CD4-positive, CD25-positive, alpha-beta regulatory T cell (primary cell): ENCODE data around the gene GRIK5. TPM values are rescaled to one million over a fixed set of nuclear protein-coding genes. Genes with fewer than 3 reads are reported as not detected.

Experiments
- ATAC-seq, 2 donors: fragments of 150-1000 bp; cut with Tn5 transposase; one replicate each; pipeline ENCODE4 v1.10.0; 2021; ENCODE audit warnings: low read depth in 2 of 2, moderate number of reproducible peaks in 2 of 2, moderate library complexity in 1 of 2
- DNase-seq, 3 donors: peaks; one replicate each; pipeline versions ENCODE4 v3.0.0 to v3.0.0-alpha.2; 2012 to 2022; ENCODE audit warnings: mixed read lengths in 1 of 3
- H3K27ac ChIP-seq: one replicate; pipeline ENCODE4 v1.7.0; 2013; ENCODE audit warnings: mild to moderate bottlenecking, low read length; ENCODE audit not compliant: insufficient read depth, poor library complexity, severe bottlenecking
- H3K27me3 ChIP-seq: one replicate; pipeline ENCODE4 v1.7.0; 2013; ENCODE audit warnings: low read length; ENCODE audit not compliant: control insufficient read depth, insufficient read depth
- H3K36me3 ChIP-seq: one replicate; pipeline ENCODE4 v1.7.0; 2013; ENCODE audit warnings: mild to moderate bottlenecking, low read length, moderate library complexity; ENCODE audit not compliant: control insufficient read depth, insufficient read depth
- H3K4me1 ChIP-seq: 2 replicates; pipeline ENCODE4 v1.7.0; 2013; ENCODE audit warnings: mild to moderate bottlenecking, low read length; ENCODE audit not compliant: insufficient read depth, control insufficient read depth, poor library complexity, severe bottlenecking
- H3K4me3 ChIP-seq: one replicate; pipeline ENCODE4 v1.7.0; 2013; ENCODE audit warnings: low read depth, mild to moderate bottlenecking, low read length, moderate library complexity
- H3K9me3 ChIP-seq, 2 experiments: 1 replicate in 1 of 2; 2 replicates in 1 of 2; pipeline ENCODE4 v1.7.0; 2013; ENCODE audit warnings: low read length in 2 of 2, mild to moderate bottlenecking in 1 of 2, moderate library complexity in 1 of 2; ENCODE audit not compliant: control insufficient read depth in 2 of 2
- H3K27ac Mint-ChIP-seq, 3 donors: one replicate each; pipeline ENCODE4 v1.8.0; 2020 to 2022; ENCODE audit warnings: mild to moderate bottlenecking in 3 of 3, mixed read lengths in 3 of 3, moderate library complexity in 2 of 3
- H3K27me3 Mint-ChIP-seq: one replicate; pipeline ENCODE4 v1.8.0; 2022; ENCODE audit warnings: mild to moderate bottlenecking, mixed read lengths
- H3K36me3 Mint-ChIP-seq: one replicate; pipeline ENCODE4 v1.8.0; 2020; ENCODE audit warnings: mixed read lengths
- H3K4me1 Mint-ChIP-seq, 4 donors: one replicate each; pipeline ENCODE4 v1.8.0; 2020 to 2022; ENCODE audit warnings: mixed read lengths in 4 of 4, mild to moderate bottlenecking in 1 of 4
- H3K4me3 Mint-ChIP-seq, 4 donors: one replicate each; pipeline ENCODE4 v1.8.0; 2020 to 2022; ENCODE audit warnings: mild to moderate bottlenecking in 4 of 4, mixed read lengths in 4 of 4, moderate library complexity in 3 of 4
- H3K9me3 Mint-ChIP-seq, 7 donors: one replicate each; pipeline ENCODE4 v1.8.0; 2020 to 2022; ENCODE audit warnings: mixed read lengths in 7 of 7, mild to moderate bottlenecking in 3 of 7, moderate library complexity in 2 of 7
- polyA plus RNA-seq, 4 donors: library from polyadenylated mRNA; unstranded; fragments of 300-500 nt; fragmentation: Illumina TruSeq; gene quantifications; one replicate each; pipeline ENCODE4 v1.2.3, GENCODE V29; 2021
- total RNA-seq: library from RNA; stranded (reverse); gene quantifications from one replicate; pipeline ENCODE4 v1.2.3, GENCODE V29; 2022

The GRIK5 gene
- total and polyA plus RNA-seq, 5 donors from 2014 or later, result 0.06 to 0.52 TPM; not detected in 3

GRCh38 chr19:42088471-42089190 lies 18.6 kb upstream of the GRIK5 start:
- DNase-seq, result no peak
- H3K9me3 Mint-ChIP-seq, result no peaks in the 10 kb centered on the region
- Histone ChIP-seq H3K27ac (no peak overlapping the region), H3K4me1 (peaks cover 4% of the 10 kb centered on the region), H3K27me3 (no peaks in the 10 kb centered on the region), H3K4me3 (no peak overlapping the region), H3K9me3 (no peaks in the 10 kb centered on the region), H3K36me3 (peaks cover 8% of the 10 kb centered on the region)
- peaks cover 4 to 29% (median 21%) of the 10 kb centered on the region in 4 donors for H3K4me1 Mint-ChIP-seq
- no peak for ATAC-seq
- H3K36me3 Mint-ChIP-seq, result peaks cover 9% of the 10 kb centered on the region
- no peaks in the 10 kb centered on the region for H3K27me3 Mint-ChIP-seq
- H3K4me3 Mint-ChIP-seq, result no peak overlapping the region
- H3K27ac Mint-ChIP-seq, result peak overlapping the region in 1 of 3 donors; percentile 93

GRCh38 chr19:42086770-42087550 lies 17.0 kb upstream of the GRIK5 start:
- H3K4me3 Mint-ChIP-seq, result no peak overlapping the region
- peaks cover 4% of the 10 kb centered on the region for H3K36me3 Mint-ChIP-seq
- peak overlapping the region in 1 of 3 donors; percentile 25 for H3K27ac Mint-ChIP-seq

GRCh38 chr19:42086188-42086736 lies 16.3 kb upstream of the GRIK5 start:
- DNase-seq, result no peak
- Histone ChIP-seq H3K27ac (no peak overlapping the region), H3K36me3 (peaks cover 6% of the 10 kb centered on the region), H3K4me3 (no peak overlapping the region), H3K4me1 (peaks cover 4% of the 10 kb centered on the region), H3K27me3 (no peaks in the 10 kb centered on the region), H3K9me3 (no peaks in the 10 kb centered on the region)
- Mint-ChIP-seq H3K27me3 (no peaks in the 10 kb centered on the region), H3K4me3 (no peak overlapping the region), H3K9me3 (no peaks in the 10 kb centered on the region), H3K4me1 (peaks cover 10 to 32% (median 27%) of the 10 kb centered on the region in 4 donors), H3K27ac (peak overlapping the region in 1 of 3 donors; percentile 55), H3K36me3 (peaks cover 11% of the 10 kb centered on the region)
- no peak for ATAC-seq

More at GRCh38 chr19:42086770-42087550, 17.0 kb upstream of the GRIK5 start:
- ATAC-seq (no peak), DNase-seq (no peak)
- no peaks in the 10 kb centered on the region for H3K36me3 ChIP-seq
- no peaks in the 10 kb centered on the region for H3K27me3 ChIP-seq
- H3K27me3 Mint-ChIP-seq, result no peaks in the 10 kb centered on the region
- H3K4me3 ChIP-seq, result no peak overlapping the region
- H3K27ac ChIP-seq, result no peak overlapping the region
- H3K9me3 Mint-ChIP-seq, result no peaks in the 10 kb centered on the region
- peaks cover 4% of the 10 kb centered on the region for H3K4me1 ChIP-seq
- H3K4me1 Mint-ChIP-seq, result peaks cover 4 to 26% (median 20%) of the 10 kb centered on the region in 4 donors
- H3K9me3 ChIP-seq, result no peaks in the 10 kb centered on the region

- DNase-seq (no peak), ATAC-seq (no peak)
- no peaks in the 10 kb centered on the region for H3K9me3 ChIP-seq
- peaks cover 28% of the 10 kb centered on the region for H3K36me3 ChIP-seq
- no peak overlapping the region for H3K4me3 ChIP-seq
- H3K4me3 Mint-ChIP-seq, result no peak overlapping the region
- H3K4me1 ChIP-seq, result no peaks in the 10 kb centered on the region
- no peak overlapping the region for H3K27ac Mint-ChIP-seq
- H3K4me1 Mint-ChIP-seq, result peaks cover 9 to 20% (median 14%) of the 10 kb centered on the region in 4 donors
- H3K27me3 ChIP-seq, result no peaks in the 10 kb centered on the region
- H3K27me3 Mint-ChIP-seq, result no peaks in the 10 kb centered on the region
- H3K36me3 Mint-ChIP-seq, result peaks cover 17% of the 10 kb centered on the region
- H3K27ac ChIP-seq, result no peak overlapping the region
- no peaks in the 10 kb centered on the region for H3K9me3 Mint-ChIP-seq
These were observed 13.5 kb upstream of the GRIK5 start for GRCh38 chr19:42083537-42083936.

GRCh38 chr19:42081584-42082203 lies 11.7 kb upstream of the GRIK5 start:
- Histone ChIP-seq H3K9me3 (no peaks in the 10 kb centered on the region), H3K27me3 (no peaks in the 10 kb centered on the region), H3K27ac (no peak overlapping the region), H3K4me1 (peaks cover 15% of the 10 kb centered on the region), H3K36me3 (peaks cover 31% of the 10 kb centered on the region), H3K4me3 (no peak overlapping the region)
- Mint-ChIP-seq H3K9me3 (no peaks in the 10 kb centered on the region), H3K4me3 (peak overlapping the region in 1 of 4 donors; percentile 85), H3K27me3 (no peaks in the 10 kb centered on the region), H3K36me3 (peaks cover 29% of the 10 kb centered on the region), H3K27ac (peak overlapping the region in 2 of 3 donors; percentile 33 to 62), H3K4me1 (peaks cover 10 to 34% (median 27%) of the 10 kb centered on the region in 4 donors)
- peak in 1 of 3 donors; percentile 58 for DNase-seq
- ATAC-seq, result peak in 1 of 2 donors; percentile 35

- Histone ChIP-seq H3K27ac (no peak overlapping the region), H3K36me3 (peaks cover 31% of the 10 kb centered on the region), H3K27me3 (no peaks in the 10 kb centered on the region), H3K4me3 (no peak overlapping the region), H3K4me1 (peaks cover 19% of the 10 kb centered on the region), H3K9me3 (no peaks in the 10 kb centered on the region)
- ATAC-seq (no peak), DNase-seq (no peak)
- Mint-ChIP-seq H3K27me3 (no peaks in the 10 kb centered on the region), H3K9me3 (no peaks in the 10 kb centered on the region), H3K4me1 (peaks cover 10 to 37% (median 29%) of the 10 kb centered on the region in 4 donors), H3K4me3 (peak overlapping the region in 2 of 4 donors; percentile 34 to 85), H3K27ac (no peak overlapping the region), H3K36me3 (peaks cover 31% of the 10 kb centered on the region)
These were observed 10.9 kb upstream of the GRIK5 start for GRCh38 chr19:42080764-42081375.
